Fibroblast of upper back skin (primary cell): ENCODE data around the gene DEFB131B.
A peak's percentile ranks its signal among the peaks of the same experiment; 100 is the strongest.
"Not testable (repeated sequence)": the region's sequence is repeated elsewhere in the genome, so short reads cannot be mapped to it uniquely, and the experiment has no call there.

Experiments
- DNase-seq: peaks from one replicate; pipeline ENCODE4 v3.0.0-alpha.2; 2013

DEFB131B gene, protein sequence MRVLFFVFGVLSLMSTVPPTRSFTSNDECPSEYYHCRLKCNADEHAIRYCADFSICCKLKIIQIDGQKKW

DNA sequence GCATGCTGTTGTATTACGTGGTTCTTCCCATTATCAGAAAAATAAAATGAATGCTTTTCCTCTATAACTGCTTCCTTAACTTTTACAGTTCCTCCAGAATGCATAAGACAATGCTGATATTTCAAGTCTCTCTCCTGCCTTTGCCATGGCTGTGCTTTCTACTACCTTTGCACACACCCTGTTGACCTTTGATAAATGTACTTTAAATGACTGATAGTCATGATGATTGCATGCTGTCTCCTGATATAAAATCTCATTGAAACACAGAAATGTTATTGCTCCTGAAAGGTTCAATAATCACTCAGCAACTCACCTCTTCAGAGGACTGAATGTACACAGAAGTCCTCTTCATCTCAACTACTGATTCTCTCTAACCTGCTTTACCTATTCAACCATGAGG, at the start of gene DEFB131B:
Gene DEFB131B (plus strand): TSS at position 395 of the 400 bp plus-strand sequence. CDS start 0 bp downstream, at position 395.
- not testable (repeated sequence) for DNase-seq

DNA sequence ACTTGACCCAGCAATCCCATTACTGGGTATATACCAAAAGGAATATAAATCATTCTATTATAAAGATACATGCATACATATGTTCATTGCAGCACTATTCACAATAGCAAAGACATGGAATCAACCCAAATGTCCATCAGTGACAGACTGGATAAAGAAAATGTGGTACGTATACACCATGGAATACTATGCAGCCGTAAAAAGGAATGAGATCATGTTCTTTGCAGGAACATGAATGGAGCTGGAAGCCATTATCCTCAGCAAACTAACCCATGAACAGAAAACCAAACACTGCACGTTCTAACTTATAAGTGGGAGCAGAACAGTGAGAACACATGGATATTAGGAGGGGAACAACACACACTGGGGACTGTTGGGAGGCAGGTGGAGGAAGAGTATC, 49.0 kb upstream of the DEFB131B start:
- DNase-seq, result not testable (repeated sequence)

DNA sequence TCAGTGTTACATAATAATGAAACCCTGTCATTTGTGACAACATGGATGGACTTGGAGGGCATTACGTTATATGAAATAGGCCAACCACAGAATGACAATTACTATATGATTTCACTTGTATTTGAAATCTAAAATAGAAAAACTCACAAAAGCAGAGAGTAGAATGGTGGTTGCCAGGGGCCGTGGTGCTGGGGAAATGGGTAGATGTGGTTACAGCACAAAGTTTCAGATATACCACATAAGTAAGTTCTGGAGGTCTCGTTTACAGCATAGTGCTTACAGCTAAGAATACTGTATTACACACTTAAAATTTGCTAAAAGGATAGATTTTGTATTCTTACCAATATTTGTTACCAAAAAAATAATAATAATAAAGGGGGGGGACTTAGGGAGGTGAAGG, 48.6 kb upstream of the DEFB131B start:
- not testable (repeated sequence) for DNase-seq

DNA sequence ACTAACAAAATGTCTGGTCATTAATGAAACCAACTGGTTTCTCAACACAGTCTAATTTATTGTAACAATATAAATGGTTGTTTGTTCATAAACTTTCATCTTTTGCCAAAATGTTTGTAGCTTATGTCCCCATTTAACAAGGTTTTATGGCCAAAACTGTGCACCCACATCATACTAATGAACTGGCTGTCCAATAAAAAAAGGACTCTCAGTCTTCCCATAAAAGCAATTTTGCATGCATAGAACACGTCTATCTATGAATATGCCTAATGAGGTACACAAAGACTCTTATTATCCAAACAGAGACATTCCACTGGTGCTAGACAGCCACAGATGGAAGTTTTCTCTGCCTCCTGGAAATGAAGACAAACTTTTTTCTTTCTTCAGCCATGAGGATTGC, 45.4 kb upstream of the DEFB131B start, which contains the start of gene DEFB108B:
Gene DEFB108B (plus strand): TSS at position 390 of the 400 bp plus-strand sequence. CDS start 0 bp downstream, at position 390.
- DNase-seq, result not testable (repeated sequence)

DNA sequence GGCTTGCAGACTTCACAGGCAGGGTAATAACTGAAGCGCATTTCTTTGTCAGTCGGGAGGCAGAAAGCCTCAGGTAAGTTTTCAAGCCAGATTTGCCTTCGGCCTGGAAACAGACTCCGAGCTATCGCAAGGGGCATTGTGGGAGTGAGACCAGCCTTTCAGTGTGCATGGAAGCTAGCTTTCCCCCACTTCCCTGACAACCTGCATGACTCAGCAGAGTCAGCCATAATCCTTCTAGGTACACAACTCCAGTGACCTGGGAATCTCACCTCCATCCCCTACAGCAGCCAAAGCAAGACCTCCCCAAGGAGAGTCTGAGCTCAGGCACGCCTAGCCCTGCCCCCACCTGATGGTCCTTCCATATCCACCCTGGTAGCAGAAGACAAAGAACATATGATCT, 35.5 kb upstream of the DEFB131B start:
- not testable (repeated sequence) for DNase-seq

DNA sequence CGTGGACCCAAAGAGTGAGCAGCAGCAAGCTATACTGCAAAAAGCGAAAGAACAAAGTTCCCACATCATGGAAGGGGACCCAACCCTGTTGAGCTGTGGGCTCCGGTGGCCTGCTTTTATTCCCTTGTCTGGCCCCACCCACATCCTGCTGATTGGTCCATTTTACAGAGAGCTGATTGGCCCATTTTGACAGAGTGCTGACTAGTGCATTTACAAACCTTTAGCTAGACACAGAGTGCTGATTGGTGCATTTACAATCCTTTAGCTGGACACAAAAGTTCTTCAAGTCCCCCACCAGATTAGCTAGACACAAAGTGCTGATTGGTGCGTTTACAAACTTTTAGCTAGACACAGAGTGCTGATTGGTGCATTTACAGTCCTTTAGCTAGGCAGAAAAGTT, 34.9 kb upstream of the DEFB131B start:
- DNase-seq, result not testable (repeated sequence)

DNA sequence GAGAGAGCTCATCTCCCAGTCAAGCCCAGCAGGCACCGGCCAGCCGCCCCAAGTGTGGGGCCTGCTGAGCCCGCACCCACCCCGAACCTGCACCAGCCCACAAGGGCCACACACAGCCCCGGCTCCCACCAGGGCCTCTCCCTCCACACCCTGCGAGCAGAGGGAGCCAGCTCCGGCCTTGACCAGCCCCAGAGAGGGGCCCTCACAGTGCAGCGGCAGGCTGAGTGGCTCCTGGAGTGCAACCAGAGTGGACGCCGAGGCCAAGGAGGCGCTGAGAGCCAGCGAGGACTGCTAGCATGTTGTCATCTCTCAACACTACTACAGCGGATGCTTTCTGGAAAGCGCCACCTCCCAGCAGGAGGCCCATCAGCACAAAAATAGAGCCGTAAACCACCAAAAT, 34.4 kb upstream of the DEFB131B start:
- no peak for DNase-seq

DNA sequence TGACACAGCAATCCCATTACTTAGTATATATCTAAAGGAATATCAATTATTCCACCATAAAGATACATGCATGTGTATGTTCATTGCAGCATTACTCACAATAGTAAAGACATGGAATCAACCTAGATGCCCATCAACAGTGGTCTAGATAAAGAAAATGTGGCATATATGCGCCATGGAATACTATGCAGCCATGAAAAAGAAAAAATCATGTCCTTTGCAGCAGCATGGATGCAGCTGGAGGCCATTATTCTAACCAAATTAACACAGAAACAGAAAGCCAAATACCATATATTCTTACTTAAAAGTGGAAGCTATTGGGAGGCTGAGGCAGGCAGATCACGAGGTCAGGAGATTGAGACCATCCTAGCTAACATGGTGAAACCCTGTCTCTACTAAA, 24.4 kb upstream of the DEFB131B start:
- DNase-seq, result not testable (repeated sequence)

DNA sequence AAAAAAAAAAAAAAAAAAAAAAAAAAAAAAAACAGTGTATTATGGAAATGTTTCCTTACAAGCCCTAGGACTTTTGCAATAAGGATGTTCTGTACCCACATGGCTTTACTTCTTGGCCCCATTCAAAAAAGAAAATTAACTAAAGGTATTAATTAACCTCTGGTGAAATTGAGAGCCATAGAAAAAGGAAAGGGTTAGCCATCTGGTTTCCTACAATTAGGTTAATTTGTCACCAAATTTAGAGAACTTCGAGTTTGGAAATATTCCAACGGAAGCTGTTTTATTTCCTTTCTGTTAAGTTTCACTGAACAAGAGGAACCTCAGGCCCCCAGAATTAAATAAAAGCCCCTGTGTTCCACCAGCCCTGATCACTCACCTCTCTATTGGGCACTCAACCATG, 22.4 kb upstream of the DEFB131B start:
- not testable (repeated sequence) for DNase-seq

DNA sequence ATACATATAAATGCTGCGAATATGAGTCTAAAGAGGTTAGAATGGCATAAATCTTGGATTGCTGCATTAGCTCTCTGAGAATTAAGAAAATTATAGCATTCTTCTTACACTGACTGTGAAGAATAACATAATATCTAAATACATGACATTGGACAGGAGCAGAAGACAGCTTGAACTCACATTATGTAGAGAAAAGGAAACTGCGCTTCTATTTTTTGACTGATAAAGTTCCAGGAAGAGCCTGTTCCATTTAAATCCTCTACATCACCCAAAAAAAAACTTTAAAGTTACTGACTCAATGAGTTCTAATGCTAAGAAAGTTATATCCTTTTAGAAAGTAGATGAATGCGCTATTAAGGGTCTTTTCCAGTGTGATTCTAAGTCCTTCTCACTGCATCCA, 17.4 kb upstream of the DEFB131B start:
- not testable (repeated sequence) for DNase-seq

DNA sequence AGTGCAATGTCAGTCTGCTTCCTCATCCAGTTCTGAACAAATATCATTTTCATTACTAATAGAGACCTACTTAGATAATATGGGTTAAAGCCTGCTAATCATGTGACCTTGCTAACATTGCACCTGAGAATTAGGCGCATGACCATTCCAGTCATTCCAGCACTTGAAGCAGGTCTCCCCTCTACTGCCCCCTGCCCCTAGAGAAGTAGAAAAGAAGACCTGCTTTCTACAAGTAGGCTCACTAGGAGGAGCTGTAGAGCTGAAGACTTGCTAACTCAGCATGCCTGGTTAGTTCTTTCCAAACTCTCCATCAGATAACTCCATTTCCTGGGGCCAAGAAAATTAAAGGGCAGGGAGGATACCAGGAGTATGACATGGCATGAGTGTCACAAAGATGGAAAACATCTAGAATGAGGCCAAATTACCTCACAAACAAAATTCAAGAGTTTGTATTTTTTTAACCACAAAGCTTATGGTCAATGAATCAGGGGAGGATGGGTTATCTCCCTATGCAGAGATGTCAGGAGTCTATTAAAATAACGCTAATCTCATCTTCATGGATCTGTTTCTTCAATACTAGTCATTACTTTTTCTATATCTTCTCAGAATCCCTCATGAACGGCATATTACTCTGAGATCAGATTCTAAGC, 14.2 kb upstream of the DEFB131B start:
- peak; percentile 72 for DNase-seq

DNA sequence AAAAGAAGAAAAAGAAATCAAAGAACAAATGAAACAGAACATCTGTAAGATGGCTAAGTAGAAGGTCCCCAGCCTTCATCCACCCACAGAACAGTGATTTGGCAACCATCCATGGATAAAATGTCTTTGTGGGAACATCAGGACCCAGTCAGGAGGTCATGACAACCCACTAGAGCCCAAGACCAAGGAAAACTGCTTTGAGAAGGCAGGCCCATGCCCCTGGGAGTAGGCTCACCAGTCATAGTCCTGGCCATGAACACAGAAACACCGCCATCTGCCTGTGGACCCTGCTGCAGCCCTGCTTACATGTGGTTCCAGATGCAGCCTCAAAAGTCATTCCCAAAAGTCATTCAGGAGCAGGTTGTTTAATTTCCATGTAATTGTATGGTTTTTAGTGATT, 11.0 kb upstream of the DEFB131B start:
- DNase-seq, result not testable (repeated sequence)

DNA sequence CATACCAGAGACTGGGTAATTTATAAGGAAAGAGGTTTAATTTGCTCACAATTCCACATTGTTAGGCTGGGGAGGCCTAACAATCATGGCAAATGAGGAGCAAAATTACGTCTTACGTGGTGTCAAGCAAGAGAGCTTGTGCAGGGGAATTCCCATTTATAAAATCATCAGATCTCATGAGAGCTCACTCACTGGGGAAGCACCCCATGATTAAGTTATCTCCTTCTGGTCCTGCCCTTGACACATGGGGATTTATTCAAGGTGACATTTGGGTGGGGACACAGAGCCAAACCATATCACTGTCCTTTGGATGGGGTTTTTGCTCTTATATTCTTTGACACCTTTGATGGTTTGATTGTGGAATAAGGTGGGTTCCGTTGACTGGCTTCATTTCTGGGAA, 8.3 kb upstream of the DEFB131B start:
- DNase-seq, result not testable (repeated sequence)

DNA sequence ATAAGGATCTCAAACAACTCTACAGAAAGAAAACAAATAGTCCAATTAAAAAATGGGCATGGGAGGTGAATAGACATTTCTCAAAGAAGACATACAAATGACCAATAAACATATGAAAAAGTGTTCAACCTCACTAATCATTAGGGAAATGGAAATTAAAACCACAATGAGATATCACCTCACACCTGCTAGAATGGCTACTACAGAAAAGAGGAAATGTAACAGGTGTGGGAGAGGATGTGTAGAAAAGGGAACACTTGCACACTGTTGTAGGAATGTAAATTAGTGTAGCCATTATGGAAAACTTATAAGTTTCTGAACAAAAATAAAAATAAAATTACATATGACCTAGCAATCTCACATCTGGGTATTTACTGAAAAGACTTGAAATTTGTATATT, 7.6 kb upstream of the DEFB131B start:
- not testable (repeated sequence) for DNase-seq

DNA sequence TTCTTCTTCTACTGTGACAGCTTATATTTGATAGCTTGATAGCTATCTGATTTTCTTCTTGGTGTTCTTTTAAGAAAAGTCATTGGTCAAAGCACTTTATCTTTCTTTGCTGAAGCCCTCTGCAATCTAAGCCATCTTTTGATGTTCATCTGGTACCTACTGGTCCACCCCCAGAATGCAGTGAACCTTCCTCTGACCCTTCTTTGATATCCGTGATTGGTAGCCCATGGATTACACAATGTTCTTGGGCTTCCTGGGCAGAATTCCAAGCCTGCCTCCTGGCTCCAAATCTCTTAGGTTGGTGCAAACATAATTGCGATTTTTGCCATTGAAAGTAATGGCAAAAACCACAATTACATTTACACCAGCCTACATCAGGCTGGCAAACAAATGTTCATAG, 2.0 kb upstream of the DEFB131B start:
- DNase-seq, result not testable (repeated sequence)

DNA sequence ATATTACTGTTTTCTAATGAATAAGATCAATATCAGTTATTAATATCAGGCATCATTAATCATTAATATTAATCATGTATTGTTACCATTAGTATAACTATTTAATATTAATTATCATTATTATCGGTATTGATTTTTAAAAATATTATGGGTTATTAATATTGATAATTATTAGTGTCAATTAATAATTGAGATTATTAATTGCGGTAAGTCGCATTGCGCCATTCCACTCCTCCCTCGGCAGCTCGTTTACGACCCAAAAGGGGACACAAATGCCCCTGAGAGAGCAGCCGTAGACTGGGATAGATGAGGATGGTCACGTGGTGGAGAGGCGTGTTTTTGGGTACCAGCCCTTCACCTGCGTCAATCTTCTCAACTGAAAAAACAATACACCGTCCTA, 7.6 kb downstream of the DEFB131B start:
- DNase-seq, result not testable (repeated sequence)

DNA sequence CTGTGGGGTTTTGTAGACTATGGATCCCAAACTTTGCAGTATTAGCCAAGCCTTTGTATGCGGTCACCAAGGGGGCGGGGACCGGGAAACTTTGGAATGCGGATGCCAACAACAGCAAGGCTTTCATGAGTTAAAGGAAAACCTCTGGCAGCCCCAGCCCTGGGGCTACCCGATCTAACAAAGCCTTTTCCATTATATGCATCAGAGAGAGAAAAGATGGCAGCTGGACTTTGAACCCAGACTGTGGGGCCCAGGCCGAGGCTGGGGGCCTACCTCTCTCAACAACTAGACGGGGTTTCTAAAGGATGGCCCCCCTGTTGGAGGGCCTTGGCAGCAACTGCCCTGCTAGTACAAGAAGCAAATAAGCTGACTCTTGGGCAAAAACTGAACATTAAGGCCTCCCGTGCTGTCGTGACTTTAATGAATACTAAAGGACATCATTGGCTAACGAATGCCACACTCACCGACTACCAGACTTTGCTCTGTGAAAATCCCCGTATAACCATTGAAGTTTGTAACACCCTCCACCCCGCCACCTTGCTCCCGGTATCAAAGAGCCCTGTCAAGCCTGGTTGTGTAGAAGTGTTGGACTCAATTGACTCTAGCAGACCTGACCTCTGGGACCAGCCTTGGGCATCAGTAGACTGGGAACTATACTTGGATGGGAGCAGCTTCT, 10.2 kb downstream of the DEFB131B start:
- not testable (repeated sequence) for DNase-seq

DNA sequence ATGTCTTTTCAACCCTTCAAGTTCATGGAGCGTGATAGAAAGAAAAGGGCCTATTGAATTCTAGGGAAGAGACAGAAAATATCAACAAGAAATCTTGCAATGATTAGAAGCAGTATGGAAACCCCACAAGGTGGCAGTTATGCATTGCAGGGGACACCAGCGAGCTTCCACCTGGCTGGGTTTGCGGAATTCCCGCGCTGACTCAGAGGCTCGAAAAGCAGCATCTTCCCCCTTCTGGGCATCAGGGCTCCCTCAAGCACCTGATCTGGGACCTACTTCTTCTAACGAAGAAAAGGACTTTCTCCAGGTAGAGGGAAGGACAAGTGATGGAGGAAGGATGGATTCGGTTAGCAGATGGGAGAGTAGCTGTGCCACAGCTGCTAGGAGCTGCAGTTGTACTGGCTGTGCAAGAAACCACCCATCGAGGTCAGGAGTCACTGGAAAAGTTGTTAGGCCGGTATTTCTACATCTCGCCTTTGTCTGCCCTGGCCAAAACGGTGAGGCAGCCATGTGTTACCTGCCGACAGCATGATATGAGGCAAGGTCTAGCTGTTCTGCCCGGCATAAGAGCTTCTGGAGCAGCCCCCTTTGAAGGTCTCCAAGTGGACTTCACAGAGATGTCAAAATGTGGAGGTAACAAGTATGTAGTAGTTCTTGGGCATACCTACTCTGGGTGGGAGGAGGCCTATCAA, 11.1 kb downstream of the DEFB131B start:
- DNase-seq, result not testable (repeated sequence)

DNA sequence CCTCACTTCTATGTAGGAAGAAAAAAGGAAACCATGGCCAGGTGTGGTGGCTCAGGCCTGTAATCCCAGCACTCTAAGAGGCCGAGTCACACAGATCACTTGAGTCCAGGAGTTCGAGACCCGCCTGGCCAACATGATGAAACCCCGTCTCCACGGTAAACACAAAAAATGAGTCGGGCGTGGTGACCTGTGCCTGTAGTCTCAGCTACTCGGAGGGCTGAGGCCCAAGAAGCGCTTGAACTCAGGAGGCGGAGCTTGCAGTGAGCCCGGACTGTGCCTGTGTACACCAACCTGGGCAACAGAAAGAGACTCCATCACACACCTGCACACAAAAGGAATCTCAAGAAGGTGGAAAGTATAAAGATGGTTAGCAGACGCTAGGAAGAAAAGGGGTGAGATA, 17.7 kb downstream of the DEFB131B start:
- DNase-seq, result no peak

DNA sequence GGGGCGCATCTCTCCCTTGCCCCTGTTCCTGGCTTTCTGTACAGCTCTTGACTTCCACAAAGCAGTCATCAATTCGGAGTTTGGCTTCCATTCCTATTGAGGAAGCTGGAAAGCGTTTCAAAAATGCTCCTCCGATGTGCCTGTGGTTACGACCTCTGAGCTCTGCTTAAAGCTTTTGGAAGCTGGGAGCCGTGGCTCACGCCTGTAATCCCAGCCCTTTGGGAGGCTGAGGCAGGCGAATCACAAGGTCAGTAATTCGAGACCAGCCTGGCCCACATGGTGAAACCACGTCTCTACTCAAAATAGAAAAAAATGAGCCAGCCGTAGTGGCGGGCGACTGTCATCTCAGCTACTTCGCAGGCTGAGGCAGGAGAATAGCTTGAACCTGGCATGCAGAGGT, 22.9 kb downstream of the DEFB131B start:
- peak; percentile 91 for DNase-seq

DNA sequence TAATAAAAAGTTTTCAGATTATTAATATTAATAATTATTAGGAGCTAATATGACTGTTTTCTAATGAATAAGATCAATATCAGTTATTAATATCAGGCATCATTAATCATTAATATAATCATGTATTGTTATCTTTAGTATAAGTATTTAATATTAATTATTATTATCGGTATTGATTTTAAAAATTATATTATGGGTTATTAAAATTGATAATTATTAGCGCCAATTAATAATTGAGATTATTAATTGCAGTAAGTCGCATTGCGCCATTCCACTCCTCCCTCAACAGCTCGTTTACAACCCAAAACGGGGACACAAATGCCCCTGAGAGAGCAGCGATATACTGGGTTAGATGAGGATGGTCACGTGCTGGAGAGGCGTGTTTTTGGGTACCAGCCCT, 30.0 kb downstream of the DEFB131B start:
- DNase-seq, result no peak

DNA sequence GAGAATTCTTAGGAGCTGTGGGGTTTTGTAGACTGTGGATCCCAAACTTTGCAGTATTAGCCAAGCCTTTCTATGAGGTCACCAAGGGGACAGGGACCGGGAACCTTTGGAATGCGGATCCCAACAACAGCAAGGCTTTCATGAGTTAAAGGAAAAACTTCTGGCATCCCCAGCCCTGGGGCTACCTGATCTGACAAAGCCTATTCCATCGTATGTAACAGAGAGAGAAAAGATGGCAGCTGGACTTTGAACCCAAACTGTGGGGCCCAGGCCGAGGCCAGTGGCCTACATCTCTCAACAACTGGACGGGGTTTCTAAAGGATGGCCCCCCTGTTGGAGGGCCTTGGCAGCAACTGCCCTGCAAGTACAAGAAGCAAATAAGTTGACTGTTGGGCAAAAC, 32.5 kb downstream of the DEFB131B start:
- not testable (repeated sequence) for DNase-seq

DNA sequence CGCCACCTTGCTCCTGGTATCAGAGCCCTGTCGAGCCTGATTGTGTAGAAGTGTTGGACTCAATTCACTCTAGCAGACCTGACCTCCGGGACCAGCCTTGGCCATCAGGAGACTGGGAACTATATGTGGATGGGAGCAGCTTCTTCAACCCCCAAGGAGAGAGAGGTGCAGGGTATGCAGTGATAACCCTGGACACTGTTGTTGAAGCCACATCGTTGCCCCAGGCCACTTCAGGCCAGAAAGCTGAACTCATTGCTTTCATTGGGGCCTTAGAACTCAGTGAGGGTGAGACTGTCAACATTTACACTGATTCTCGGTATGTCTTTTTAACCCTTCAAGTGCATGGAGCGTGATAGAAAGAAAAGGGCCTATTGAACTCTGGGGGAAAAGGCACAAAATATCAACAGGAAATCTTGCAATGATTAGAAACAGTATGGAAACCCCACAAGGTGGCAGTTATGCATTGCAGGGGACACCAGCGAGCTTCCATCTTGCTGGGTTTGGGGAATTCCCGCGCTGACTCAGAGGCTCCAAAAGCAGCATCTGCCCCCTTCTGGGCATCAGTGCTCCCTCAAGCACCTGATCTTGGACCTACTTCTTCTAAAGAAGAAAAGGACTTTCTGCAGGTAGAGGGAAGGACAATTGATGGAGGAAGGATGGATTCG, 33.2 kb downstream of the DEFB131B start:
- not testable (repeated sequence) for DNase-seq
